HG03378 (cell line): ENCODE data around the gene SHMT2.

Experiments used
- ATAC-seq: cut with Tn5 transposase; IDR thresholded peaks from one replicate; pipeline ENCODE4 v1.9.1; 2021; ENCODE audit warnings: mild to moderate bottlenecking, moderate library complexity; ENCODE audit not compliant: unreplicated experiment

Gene SHMT2

GRCh38 chr12:57196956-57197355, 32.6 kb upstream of the SHMT2 start:
- ATAC-seq = no peak

DNA sequence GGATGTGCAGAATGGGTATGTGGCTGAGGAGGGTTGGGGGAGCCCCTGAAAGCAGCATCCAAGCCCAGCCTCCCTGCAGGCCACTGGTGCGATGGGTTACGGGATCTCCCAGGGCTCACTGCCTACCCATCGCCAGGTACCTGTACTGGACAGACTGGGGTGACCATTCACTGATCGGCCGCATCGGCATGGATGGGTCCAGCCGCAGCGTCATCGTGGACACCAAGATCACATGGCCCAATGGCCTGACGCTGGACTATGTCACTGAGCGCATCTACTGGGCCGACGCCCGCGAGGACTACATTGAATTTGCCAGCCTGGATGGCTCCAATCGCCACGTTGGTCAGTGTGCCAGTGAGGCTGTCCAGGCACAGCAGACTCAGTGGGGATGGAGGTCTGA, 31.2 kb upstream of the SHMT2 start:
- ATAC-seq = no peak

DNA sequence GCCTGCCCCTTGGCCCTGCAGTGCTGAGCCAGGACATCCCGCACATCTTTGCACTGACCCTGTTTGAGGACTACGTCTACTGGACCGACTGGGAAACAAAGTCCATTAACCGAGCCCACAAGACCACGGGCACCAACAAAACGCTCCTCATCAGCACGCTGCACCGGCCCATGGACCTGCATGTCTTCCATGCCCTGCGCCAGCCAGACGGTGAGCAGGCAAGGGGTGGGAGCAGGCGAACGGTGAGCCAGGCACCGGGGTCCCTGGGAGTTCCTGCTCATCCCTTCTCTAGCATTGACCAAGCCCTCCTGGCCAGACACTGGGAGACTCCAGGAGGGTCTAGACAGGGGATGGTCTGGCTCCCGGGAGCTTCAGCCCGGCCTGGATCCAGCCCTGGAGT, 30.3 kb upstream of the SHMT2 start:
- ATAC-seq = no peak

- no peak for ATAC-seq
Measured at GRCh38 chr12:57200497-57200896, 29.0 kb upstream of the SHMT2 start.

GRCh38 chr12:57201219-57201618, 28.3 kb upstream of the SHMT2 start:
- no peak for ATAC-seq

- ATAC-seq = no peak
Measured at GRCh38 chr12:57201631-57202030, 27.9 kb upstream of the SHMT2 start.

DNA sequence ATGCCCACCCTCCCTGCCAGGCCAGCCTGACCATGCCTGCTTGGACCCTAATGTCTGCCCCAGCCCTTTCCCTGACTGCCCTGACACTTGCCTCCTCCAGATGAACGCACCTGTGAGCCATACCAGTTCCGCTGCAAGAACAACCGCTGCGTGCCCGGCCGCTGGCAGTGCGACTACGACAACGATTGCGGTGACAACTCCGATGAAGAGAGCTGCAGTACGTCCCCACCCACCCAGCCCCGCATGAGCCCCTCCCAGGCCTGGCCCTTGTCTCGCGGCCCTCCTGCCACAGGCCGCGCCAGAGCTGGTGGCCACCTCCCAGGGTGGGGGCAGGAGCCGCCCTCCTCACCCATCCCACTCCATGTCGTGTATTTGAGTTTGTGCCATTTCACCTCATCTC, 27.2 kb upstream of the SHMT2 start:
- no peak for ATAC-seq

- no peak for ATAC-seq
Measured at GRCh38 chr12:57203201-57203600, 26.3 kb upstream of the SHMT2 start.

DNA sequence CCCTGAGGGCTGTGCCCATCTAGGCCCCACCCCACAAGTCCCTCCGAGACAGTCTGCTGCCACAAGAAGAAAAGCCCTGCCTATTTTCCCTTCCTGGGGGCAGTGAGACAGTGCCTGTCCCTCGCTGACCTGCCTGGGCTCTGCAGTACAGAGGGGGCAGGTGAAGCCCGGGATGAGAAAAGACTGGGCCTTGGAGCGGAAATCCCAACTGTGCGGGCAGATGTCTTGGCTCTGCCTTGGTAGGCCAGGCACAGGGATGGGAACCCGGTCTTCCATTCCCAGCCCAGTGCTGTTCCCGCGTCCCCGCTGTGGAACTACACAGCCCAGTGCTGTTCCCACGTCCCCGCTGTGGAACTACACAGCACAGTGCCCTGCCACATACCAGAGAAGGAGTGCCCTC, 25.7 kb upstream of the SHMT2 start:
- no peak for ATAC-seq

- no peak for ATAC-seq
Measured at GRCh38 chr12:57204454-57204853, 25.1 kb upstream of the SHMT2 start.

- no peak for ATAC-seq
Measured at GRCh38 chr12:57205186-57205585, 24.3 kb upstream of the SHMT2 start.

DNA sequence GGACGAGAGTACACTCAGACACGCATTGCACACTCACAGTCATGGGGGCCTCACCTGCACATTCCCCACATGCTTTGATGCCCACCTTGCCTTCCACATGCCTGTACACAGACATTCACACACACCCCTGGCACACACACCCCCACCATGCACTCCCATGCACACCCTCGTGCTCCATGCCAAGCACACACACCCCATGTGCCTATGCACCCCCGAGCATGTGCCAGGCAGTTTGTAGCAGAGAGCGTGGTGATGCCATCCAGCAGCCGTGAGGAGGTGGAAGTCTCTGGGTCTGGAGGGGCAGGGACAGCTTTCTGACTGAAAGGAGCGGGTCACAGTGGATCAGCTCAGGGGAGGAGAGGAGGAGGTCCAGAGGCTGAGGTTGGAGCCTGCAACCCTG, 23.6 kb upstream of the SHMT2 start:
- no peak for ATAC-seq

DNA sequence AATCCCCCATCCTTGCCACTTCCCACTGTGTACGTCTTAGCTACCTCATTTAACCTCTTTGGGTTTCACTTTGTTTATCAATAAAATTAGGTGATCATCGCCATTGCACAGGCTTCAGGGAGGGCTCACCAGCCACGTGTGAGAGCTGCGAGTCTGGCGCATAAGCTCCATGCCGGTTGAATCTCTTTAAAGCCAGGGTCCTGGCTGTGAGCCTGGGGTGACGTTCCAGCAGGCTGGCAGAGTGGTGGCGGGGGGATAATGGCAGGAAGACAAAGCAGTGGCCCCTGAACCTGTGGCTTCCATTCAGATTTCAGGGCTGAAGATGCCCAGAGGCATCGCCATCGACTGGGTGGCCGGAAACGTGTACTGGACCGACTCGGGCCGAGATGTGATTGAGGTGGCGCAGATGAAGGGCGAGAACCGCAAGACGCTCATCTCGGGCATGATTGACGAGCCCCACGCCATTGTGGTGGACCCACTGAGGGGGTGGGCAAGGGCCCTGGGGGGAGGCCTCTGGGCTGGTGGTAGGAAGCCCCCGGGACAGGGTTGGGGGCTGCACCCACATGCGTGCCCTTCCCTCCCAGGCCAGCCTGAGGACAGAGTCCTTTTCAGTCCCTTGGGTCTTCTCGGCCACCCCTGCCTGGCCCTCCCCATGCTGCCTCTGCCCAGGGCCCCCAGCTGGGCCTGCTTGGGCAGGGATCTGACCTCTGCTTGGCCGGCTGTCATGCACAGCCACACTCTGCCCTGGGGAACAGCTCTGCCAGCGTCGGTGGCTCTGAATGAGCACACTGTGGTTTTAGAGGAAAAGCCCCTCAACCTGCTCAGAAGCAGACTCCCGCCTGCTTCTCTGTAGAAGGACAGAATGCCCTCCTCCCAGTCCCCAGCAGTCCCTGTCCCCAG, 21.5 kb upstream of the SHMT2 start:
- no peak for ATAC-seq

- no peak for ATAC-seq
Measured at GRCh38 chr12:57208631-57209282, 20.8 kb upstream of the SHMT2 start.

GRCh38 chr12:57209916-57210315, 19.6 kb upstream of the SHMT2 start:
- ATAC-seq = no peak

GRCh38 chr12:57210461-57210860, 19.1 kb upstream of the SHMT2 start:
- ATAC-seq = no peak

DNA sequence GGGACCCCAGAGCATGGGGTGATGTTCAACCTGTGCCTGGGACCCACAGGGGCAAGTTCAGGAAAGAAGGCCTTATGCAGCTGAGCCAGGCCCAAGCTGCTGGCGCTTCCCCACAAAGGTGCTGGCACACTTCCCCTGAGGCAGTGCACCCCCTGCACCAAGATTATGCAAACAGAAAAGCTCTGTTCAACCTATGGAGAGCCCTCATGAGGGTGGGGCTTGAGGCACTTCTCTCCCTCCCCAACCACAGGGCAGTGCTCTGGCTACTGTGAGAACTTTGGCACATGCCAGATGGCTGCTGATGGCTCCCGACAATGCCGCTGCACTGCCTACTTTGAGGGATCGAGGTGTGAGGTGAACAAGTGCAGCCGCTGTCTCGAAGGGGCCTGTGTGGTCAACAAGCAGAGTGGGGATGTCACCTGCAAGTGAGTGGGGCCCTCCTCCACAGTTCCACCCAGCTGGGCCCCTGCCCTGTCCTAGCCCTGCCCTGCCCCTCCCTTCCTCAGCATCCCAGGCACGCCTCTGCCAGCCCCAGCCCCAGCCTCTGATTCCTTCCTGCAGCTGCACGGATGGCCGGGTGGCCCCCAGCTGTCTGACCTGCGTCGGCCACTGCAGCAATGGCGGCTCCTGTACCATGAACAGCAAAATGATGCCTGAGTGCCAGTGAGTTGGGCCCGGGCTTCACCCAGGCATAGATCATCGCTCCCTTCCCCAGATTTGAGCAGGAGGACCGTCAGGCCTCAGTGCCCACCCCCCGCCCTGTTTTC, 18.4 kb upstream of the SHMT2 start:
- no peak for ATAC-seq

GRCh38 chr12:57211791-57212700, 17.5 kb upstream of the SHMT2 start:
- no peak for ATAC-seq

DNA sequence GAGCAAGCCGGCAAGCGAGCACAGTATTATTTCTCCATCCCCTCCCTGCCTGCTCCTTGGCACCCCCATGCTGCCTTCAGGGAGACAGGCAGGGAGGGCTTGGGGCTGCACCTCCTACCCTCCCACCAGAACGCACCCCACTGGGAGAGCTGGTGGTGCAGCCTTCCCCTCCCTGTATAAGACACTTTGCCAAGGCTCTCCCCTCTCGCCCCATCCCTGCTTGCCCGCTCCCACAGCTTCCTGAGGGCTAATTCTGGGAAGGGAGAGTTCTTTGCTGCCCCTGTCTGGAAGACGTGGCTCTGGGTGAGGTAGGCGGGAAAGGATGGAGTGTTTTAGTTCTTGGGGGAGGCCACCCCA, 16.8 kb upstream of the SHMT2 start:
- ATAC-seq = no peak

DNA sequence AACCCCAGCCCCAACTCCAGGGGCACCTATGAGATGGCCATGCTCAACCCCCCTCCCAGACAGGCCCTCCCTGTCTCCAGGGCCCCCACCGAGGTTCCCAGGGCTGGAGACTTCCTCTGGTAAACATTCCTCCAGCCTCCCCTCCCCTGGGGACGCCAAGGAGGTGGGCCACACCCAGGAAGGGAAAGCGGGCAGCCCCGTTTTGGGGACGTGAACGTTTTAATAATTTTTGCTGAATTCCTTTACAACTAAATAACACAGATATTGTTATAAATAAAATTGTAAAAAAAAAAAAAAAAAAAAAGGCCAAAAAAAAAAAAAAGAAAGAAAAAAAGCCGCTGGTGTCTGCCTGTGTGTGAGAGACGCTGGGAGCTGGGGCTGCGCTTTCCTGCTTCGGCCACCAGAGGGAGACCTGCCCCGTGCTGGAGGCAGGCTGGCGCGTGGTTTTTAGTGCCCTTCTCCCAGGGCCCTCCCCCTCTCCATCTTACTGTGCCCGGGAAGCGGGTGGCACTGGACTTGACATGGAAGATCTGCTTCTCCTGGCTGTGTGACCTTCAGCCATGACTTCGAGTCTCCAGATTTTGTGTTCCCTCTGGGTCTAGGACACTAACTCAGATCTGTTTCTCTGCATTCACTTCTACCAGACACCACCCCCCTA, 16.3 kb upstream of the SHMT2 start:
- ATAC-seq = no peak
